HepG2 (cell line): ENCODE measurements around the gene BTF3L4. TPM values are rescaled to one million over a fixed set of nuclear protein-coding genes. Genes with fewer than 3 reads are reported as not detected.
A peak's percentile ranks its signal among the peaks of the same experiment; 100 is the strongest.

Experiments used
- ATRX ChIP-seq: sonication (generic); formaldehyde crosslinking; IDR thresholded peaks from 2 replicates; pipeline ENCODE4 v1.4.0; 2020; ENCODE audit warnings: missing genetic modification reagents, borderline replicate concordance
- CCAR2 ChIP-seq: fragments of 200-400 bp; formaldehyde crosslinking; optimal IDR thresholded peaks from 2 replicates; pipeline ENCODE3; 2018; ENCODE audit warnings: low read depth, mild to moderate bottlenecking, low read length, moderate library complexity
- CEBPG ChIP-seq: IDR thresholded peaks from 2 replicates; pipeline ENCODE4 v1.6.1; 2016
- DPF2 ChIP-seq: sonication (generic); formaldehyde crosslinking; IDR thresholded peaks from 2 replicates; pipeline ENCODE4 v1.4.0; 2020; ENCODE audit warnings: mild to moderate bottlenecking, low read depth, missing genetic modification reagents, borderline replicate concordance
- ELF4 ChIP-seq: sonication (generic); formaldehyde crosslinking; IDR thresholded peaks from 2 replicates; pipeline ENCODE4 v1.5.0; 2020; ENCODE audit warnings: missing genetic modification reagents, mild to moderate bottlenecking, moderate library complexity, borderline replicate concordance
- FOXK2 ChIP-seq: fragments of 450-650 bp; IDR thresholded peaks from 2 replicates; pipeline ENCODE4 v1.6.1; 2016
- FOXP4 ChIP-seq: sonication (generic); formaldehyde crosslinking; IDR thresholded peaks from 2 replicates; pipeline ENCODE4 v1.4.0; 2020; ENCODE audit warnings: missing genetic modification reagents
- GPN1 ChIP-seq: sonication (generic); formaldehyde crosslinking; IDR thresholded peaks from 2 replicates; pipeline ENCODE4 v1.5.1; 2020; ENCODE audit warnings: missing genetic modification reagents, borderline replicate concordance
- HMG20A ChIP-seq: IDR thresholded peaks from 2 replicates; pipeline ENCODE4 v1.6.1; 2016; ENCODE audit warnings: borderline replicate concordance
- HNRNPH1 ChIP-seq: fragments of 200-400 bp; formaldehyde crosslinking; optimal IDR thresholded peaks from 2 replicates; pipeline ENCODE3; 2017; ENCODE audit warnings: mild to moderate bottlenecking, low read depth, low read length
- MEF2D ChIP-seq: sonication (generic); formaldehyde crosslinking; IDR thresholded peaks from 2 replicates; pipeline ENCODE4 v1.5.1; 2020; ENCODE audit warnings: mild to moderate bottlenecking, missing genetic modification reagents
- MEIS2 ChIP-seq: sonication (generic); formaldehyde crosslinking; IDR thresholded peaks from 2 replicates; pipeline ENCODE4 v1.9.0; 2021; ENCODE audit warnings: mild to moderate bottlenecking, missing genetic modification reagents
- MTERF4 ChIP-seq: sonication (generic); formaldehyde crosslinking; IDR thresholded peaks from 2 replicates; pipeline ENCODE4 v1.8.0; 2023; ENCODE audit warnings: mild to moderate bottlenecking, missing genetic modification reagents
- PAX8 ChIP-seq: sonication (generic); formaldehyde crosslinking; IDR thresholded peaks from 2 replicates; pipeline ENCODE4 v1.8.0; 2022; ENCODE audit warnings: mild to moderate bottlenecking, missing genetic modification reagents, borderline replicate concordance
- SIX1 ChIP-seq: sonication (generic); formaldehyde crosslinking; IDR thresholded peaks from 2 replicates; pipeline ENCODE4 v1.4.0; 2020; ENCODE audit warnings: missing genetic modification reagents, borderline replicate concordance
- YEATS2 ChIP-seq: sonication (generic); formaldehyde crosslinking; IDR thresholded peaks from 2 replicates; pipeline ENCODE4 v1.4.0; 2020; ENCODE audit warnings: missing genetic modification reagents, borderline replicate concordance
- ZBTB8A ChIP-seq: sonication (generic); formaldehyde crosslinking; IDR thresholded peaks from 2 replicates; pipeline ENCODE4 v1.4.0; 2020; ENCODE audit warnings: mild to moderate bottlenecking, low read depth, missing genetic modification reagents, borderline replicate concordance
- ZFP36L2 ChIP-seq: sonication (generic); formaldehyde crosslinking; IDR thresholded peaks from 2 replicates; pipeline ENCODE4 v1.4.0; 2020; ENCODE audit warnings: missing genetic modification reagents
- ZNF12 ChIP-seq: sonication (generic); formaldehyde crosslinking; IDR thresholded peaks from 2 replicates; pipeline ENCODE4 v1.5.0; 2020; ENCODE audit warnings: missing genetic modification reagents
- ZNF160 ChIP-seq: sonication (generic); formaldehyde crosslinking; IDR thresholded peaks from 2 replicates; pipeline ENCODE4 v1.8.0; 2022; ENCODE audit warnings: mild to moderate bottlenecking, inconsistent platforms, missing genetic modification reagents
- ZNF333 ChIP-seq: sonication (generic); formaldehyde crosslinking; IDR thresholded peaks from 2 replicates; pipeline ENCODE4 v1.4.0; 2020; ENCODE audit warnings: mild to moderate bottlenecking, missing genetic modification reagents, borderline replicate concordance
- ZNF354B ChIP-seq: sonication (generic); formaldehyde crosslinking; IDR thresholded peaks from 2 replicates; pipeline ENCODE4 v1.8.0; 2022; ENCODE audit warnings: mild to moderate bottlenecking, missing genetic modification reagents
- ZNF510 ChIP-seq: sonication (generic); formaldehyde crosslinking; IDR thresholded peaks from 2 replicates; pipeline ENCODE4 v1.4.0; 2020; ENCODE audit warnings: low read depth, mild to moderate bottlenecking, missing genetic modification reagents
- ZNF530 ChIP-seq: sonication (generic); formaldehyde crosslinking; IDR thresholded peaks from 2 replicates; pipeline ENCODE4 v1.5.0; 2020; ENCODE audit warnings: low read depth, mild to moderate bottlenecking, missing genetic modification reagents
- ZNF589 ChIP-seq: sonication (generic); formaldehyde crosslinking; conservative IDR thresholded peaks from 2 replicates; pipeline ENCODE4 v1.8.0; 2022; ENCODE audit warnings: mild to moderate bottlenecking, moderate library complexity, missing genetic modification reagents
- ZNF687 ChIP-seq: sonication (generic); formaldehyde crosslinking; IDR thresholded peaks from 2 replicates; pipeline ENCODE4 v1.5.1; 2020; ENCODE audit warnings: mild to moderate bottlenecking, missing genetic modification reagents, moderate library complexity
- ZNF83 ChIP-seq: sonication (generic); formaldehyde crosslinking; IDR thresholded peaks from 2 replicates; pipeline ENCODE4 v1.4.0; 2020; ENCODE audit warnings: missing genetic modification reagents, mild to moderate bottlenecking, borderline replicate concordance
- polyA plus RNA-seq, 8 experiments: library from polyadenylated mRNA; depleted of rRNA in 3 of 8; stranded (reverse) in 7 of 8; unstranded in 1 of 8; fragments of >200 nt; fragmentation: Illumina TruSeq in 4 of 8; extraction: Trizol in 4 of 8; gene quantifications; 2 replicates each; pipeline versions ENCODE4 v1.2.1 to v1.2.3, GENCODE V29; 2011 to 2016; ENCODE audit warnings: low read depth in 4 of 8, missing spikeins in 1 of 8, mixed read lengths in 1 of 8; ENCODE audit not compliant: insufficient read depth in 1 of 8
- total RNA-seq, 5 experiments: library from RNA; depleted of rRNA; stranded (reverse); fragments of >200 nt; fragmentation: Illumina TruSeq; extraction: Trizol; gene quantifications; 2 replicates each; pipeline ENCODE4 v1.2.3, GENCODE V29; 2016; ENCODE audit warnings: low read depth in 1 of 5

Gene BTF3L4
- total and polyA plus RNA-seq, 2 of the 13 experiments (the other 11 are each of a cell fraction or from before 2014, with no cell fraction given): 59.0 to 74.3 TPM

- TF ChIP-seq ATRX (CRISPR knock-in tag): no peak
- TF ChIP-seq ZNF12 (CRISPR knock-in tag): peak; percentile 88
- TF ChIP-seq MEF2D (CRISPR knock-in tag): no peak
- no peak for TF ChIP-seq ELF4 (CRISPR knock-in tag)
- TF ChIP-seq ZNF160 (CRISPR knock-in tag): no peak
- no peak for TF ChIP-seq ZNF354B (CRISPR knock-in tag)
- TF ChIP-seq ZNF83 (CRISPR knock-in tag): no peak
- TF ChIP-seq ZBTB8A: no peak
- TF ChIP-seq FOXK2: peak; percentile 62; the same call in 1 of the 2 replicates
- TF ChIP-seq YEATS2 (CRISPR knock-in tag): no peak
- TF ChIP-seq PAX8: no peak
- TF ChIP-seq ZNF530 (CRISPR knock-in tag): no peak
- no peak for TF ChIP-seq SIX1 (CRISPR knock-in tag)
- no peak for TF ChIP-seq HNRNPH1
- peak; percentile 81 for TF ChIP-seq HMG20A (CRISPR knock-in tag)
- TF ChIP-seq ZNF333: no peak
- TF ChIP-seq ZNF510 (CRISPR knock-in tag): no peak
- peak; percentile 80 for TF ChIP-seq CEBPG (CRISPR knock-in tag)
- TF ChIP-seq DPF2 (CRISPR knock-in tag): peak; percentile 73
- no peak for TF ChIP-seq ZNF589 (CRISPR knock-in tag)
- no peak for TF ChIP-seq GPN1 (CRISPR knock-in tag)
- peak; percentile 54 for TF ChIP-seq FOXP4
- no peak for TF ChIP-seq MTERF4 (CRISPR knock-in tag)
- no peak for TF ChIP-seq ZFP36L2 (CRISPR knock-in tag)
- no peak for TF ChIP-seq ZNF687 (CRISPR knock-in tag)
- no peak for TF ChIP-seq CCAR2
- no peak for TF ChIP-seq MEIS2 (CRISPR knock-in tag)
Observed at GRCh38 chr1:52080014-52080415, 23.9 kb downstream of the BTF3L4 start (continued).
